ENCODE data around the gene ARSG.
"Not testable (repeated sequence)": the region's sequence is repeated elsewhere in the genome, so short reads cannot be mapped to it uniquely, and the experiment has no call there.

The ARSG gene

GRCh38 chr17:68341482-68341881 is 50.2 kb downstream of the ARSG start:
- no peak for FAIRE-seq

GRCh38 chr17:68343976-68344375 is 52.7 kb downstream of the ARSG start:
- no peak for FAIRE-seq

- no peak for FAIRE-seq
These were observed 53.4 kb downstream of the ARSG start for GRCh38 chr17:68344701-68345136.

DNA sequence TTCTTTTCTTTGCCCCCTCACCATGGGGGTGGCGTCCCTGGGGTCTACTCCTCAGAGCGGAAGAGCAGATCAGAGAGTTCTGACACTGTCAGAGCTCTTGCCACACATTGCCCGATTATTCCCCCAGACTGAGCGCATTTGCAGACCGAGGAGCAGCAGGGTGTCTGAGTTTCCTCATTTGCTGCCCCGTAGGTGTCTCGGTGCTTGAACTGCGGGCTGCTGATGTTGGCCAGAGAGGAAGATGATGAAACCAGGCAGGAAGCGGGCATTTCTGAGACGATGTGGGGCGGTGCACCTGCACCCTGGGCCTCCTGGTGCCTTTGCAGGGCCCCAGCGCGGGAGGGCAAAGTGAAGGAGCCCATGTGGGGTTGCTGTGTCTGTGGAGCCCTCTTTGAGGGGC is 55.2 kb downstream of the ARSG start:
- FAIRE-seq = no peak

- FAIRE-seq = no peak
These were observed 56.1 kb downstream of the ARSG start for GRCh38 chr17:68347380-68347779.

DNA sequence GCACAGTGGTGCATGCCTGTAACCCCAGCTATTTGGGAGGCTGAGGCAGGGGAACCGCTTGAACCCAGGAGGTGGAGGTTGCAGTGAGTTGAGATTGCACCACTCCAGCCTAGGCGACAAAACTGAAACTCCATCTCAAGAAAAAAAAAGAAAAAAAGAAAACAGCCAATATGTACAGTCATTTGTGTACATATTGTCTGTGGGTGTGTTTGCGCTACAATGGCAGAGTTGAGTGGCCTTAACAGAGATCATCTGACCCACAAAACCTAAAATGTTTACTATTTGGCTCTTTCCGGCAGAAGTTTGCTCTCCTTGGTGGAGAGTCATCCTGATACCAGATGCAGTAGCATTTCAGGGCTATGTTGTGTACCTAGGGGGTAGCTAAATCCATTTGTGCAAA is 57.9 kb downstream of the ARSG start:
- no peak for FAIRE-seq

DNA sequence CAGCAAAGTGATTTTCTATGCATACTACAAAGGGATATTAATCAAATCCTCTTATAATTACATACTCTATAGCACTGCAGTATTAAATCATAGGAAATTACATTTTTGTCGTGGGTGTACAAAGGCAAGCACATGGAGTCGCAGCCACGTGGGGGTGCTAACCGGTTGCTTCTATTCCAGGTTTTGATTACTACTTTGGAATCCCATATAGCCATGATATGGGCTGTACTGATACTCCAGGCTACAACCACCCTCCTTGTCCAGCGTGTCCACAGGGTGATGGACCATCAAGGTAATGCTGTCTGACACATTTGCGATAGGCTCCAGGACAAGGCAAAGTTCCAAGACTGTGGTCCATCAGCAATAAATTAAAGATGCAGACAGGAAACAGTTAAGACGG is 60.1 kb downstream of the ARSG start:
- no peak for FAIRE-seq

- no peak for FAIRE-seq
These were observed 60.7 kb downstream of the ARSG start for GRCh38 chr17:68352041-68352440.

- FAIRE-seq = not testable (repeated sequence)
These were observed 61.4 kb downstream of the ARSG start for GRCh38 chr17:68352671-68353070.

DNA sequence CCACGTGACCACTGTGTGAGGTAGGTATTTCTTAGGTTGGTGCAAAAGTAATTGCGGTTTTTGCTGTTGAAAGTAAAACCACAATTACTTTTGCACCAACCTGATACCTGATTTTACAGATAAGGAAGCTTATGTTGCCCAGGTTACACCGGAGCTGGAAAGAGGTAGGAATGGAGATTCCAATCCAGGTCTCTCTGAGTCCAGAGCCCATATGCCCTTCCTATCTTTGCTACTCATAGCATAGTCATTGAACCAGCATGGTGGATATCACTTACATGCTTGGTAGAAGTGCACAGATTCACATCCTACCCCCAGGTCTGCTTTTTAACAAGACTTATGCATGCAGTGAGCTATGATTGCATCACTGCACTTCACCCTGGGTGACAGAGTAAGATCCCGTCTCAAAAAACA is 61.8 kb downstream of the ARSG start:
- FAIRE-seq = no peak

GRCh38 chr17:68354311-68354710 is 63.0 kb downstream of the ARSG start:
- not testable (repeated sequence) for FAIRE-seq

GRCh38 chr17:68355108-68355507 is 63.8 kb downstream of the ARSG start:
- not testable (repeated sequence) for FAIRE-seq

GRCh38 chr17:68356520-68356919 is 65.2 kb downstream of the ARSG start:
- no peak for FAIRE-seq

DNA sequence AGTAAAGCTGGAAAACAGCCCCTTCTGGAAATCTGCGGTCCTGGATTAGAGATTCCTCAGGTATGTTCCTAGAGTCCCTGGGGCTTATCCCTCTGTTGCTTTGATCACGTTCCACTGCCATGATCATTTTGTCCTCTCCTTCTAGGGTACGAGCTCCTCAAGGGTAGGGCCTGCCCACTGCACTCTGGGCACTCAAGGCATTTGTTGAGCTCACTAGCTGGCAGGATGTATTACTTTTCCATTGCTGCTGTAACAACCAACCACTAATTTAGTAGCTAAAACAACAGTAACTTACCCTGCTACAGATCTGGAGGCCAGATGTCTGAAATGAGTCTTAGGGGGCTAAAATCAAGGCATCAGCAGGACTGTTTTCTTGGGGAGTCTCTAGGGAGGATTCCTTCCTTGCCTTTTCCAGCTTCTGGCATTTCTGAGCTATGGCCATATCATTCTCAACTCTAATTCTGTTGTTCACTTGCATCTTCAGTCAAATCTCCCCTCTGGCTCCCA is 65.7 kb downstream of the ARSG start:
- no peak for FAIRE-seq

GRCh38 chr17:68357886-68358285 is 66.6 kb downstream of the ARSG start:
- FAIRE-seq = no peak

GRCh38 chr17:68359791-68360535 is 68.7 kb downstream of the ARSG start:
- FAIRE-seq = no peak

DNA sequence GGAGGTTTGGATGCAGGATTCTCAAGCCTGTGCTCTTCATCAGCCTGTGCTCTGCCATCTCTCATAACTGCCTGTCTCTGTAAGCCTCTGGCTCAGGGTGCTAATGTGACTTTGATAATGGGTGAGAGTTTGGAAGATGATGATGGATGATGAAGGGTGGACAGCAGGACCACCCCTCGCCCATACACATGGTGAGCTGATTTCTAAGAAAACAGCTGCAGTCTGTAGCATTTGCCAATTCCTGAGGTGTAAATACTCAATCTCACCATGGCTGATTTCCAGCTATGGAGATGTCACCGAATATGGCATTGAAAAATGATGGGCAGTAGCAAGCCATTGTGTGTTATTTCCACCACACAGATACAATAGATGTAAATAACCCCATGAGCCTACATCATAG is 74.2 kb downstream of the ARSG start:
- no peak for FAIRE-seq

DNA sequence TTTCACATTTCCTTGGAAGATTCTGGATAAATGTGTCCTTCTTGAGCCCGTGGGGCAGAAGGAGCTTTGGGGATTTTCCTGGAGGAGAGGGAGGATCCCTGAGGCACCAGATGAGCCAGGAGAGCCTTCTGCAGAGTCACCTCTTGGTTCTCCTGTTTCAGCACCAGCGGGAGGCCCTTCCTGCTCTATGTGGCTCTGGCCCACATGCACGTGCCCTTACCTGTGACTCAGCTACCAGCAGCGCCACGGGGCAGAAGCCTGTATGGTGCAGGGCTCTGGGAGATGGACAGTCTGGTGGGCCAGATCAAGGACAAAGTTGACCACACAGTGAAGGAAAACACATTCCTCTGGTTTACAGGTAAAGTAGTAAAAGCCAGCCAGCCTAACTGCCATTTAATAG is 77.1 kb downstream of the ARSG start:
- no peak for FAIRE-seq

DNA sequence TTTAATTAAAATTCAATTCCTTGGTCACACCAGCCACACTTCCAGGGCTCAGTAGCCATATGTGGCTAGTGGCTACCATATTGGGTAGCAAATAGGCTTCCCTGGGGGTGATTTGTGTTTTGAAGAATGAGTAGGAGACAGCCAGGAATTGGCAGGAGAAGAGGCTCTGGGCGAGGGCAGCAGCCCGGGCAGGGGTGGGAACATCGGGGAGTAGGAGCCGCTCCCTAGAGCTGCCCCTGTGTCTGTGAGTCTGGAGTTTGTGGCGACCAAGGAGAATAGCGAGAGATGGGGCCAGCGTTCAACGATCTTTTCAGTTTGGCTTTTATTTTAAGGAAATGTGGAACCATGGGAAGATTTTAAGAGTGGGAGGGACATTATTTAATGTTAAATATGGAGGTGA is 84.3 kb downstream of the ARSG start:
- no peak for FAIRE-seq

GRCh38 chr17:68376178-68376577 is 84.9 kb downstream of the ARSG start:
- FAIRE-seq = not testable (repeated sequence)

DNA sequence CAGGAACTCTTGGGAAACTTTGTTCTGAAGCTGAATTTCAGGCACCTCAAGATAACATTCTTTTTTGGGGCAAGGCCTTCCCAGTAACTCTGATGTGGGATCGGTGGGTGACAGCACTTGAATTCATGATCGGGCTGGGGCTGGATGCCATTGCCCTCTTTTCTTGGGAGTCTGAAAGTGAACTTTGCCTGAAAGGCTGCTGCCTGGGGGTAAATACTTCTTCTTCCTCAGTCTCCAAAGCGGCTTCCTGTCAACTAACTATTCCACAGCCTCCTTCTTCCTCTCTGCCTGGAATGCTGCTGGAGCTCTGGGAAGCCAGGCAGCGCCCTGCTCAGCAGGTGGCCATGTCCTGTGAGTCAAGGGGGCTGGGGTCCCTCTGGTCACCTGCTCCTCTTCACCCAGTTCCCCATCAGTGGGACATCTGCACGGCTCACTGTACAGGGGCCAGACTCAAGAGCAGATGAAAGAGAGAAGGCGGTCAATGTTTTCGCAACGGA is 86.5 kb downstream of the ARSG start:
- no peak for FAIRE-seq

DNA sequence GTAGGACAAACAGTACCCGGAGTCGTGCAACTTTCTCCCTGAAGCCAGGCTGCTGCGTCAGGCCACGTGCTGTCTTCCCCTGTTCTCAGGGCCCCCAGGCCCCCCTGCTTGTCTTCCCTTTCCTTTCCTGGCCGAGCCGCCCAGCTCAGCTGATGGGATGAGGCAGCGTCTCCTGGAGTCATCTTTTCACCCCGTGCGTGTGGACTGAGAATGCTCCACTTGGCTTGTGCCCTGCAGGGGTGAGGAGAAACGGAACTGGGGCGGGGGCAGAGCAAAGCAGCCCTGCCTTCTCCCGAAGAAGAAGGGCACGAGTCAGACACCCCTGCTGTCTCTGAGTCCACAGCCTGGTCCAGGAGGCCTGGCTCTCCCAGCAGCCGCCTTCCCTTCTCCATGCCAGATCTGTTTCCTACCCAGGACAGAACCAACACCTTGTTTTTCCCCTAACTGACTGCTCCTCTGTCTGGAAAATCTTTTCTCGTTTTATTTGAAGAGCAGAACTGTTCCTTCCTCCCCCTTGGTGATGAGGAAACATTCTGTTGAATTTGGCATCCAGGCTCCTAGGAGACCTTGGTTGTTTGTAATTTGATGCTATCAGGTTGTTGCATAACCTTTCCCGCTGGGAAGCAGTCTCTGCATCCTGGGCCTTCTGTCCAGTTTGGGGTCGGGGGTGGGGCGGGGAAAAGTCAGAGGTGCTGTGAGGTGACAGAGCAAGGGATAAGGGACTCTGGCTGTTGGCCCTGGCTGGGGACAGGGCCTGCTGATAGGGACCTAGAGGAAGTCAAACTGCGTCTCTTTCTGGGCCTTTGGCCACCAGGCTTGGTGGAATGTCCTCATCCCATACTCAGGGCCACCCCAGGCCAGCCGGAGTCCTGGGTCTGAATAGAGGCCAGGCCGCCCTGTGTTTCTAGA is 87.2 kb downstream of the ARSG start:
- FAIRE-seq = no peak

- no peak for FAIRE-seq
These were observed 87.8 kb downstream of the ARSG start for GRCh38 chr17:68379177-68379510.
